GM19240 (cell line): ENCODE results near the gene TAF5.
"Not testable (repeated sequence)": the region's sequence is repeated elsewhere in the genome, so short reads cannot be mapped to it uniquely, and the experiment has no call there.

Experiments used
- DNase-seq: peaks from one replicate; pipeline ENCODE4 v3.0.0; 2011; ENCODE audit warnings: low spot score; ENCODE audit not compliant: insufficient read length

The TAF5 gene

DNA sequence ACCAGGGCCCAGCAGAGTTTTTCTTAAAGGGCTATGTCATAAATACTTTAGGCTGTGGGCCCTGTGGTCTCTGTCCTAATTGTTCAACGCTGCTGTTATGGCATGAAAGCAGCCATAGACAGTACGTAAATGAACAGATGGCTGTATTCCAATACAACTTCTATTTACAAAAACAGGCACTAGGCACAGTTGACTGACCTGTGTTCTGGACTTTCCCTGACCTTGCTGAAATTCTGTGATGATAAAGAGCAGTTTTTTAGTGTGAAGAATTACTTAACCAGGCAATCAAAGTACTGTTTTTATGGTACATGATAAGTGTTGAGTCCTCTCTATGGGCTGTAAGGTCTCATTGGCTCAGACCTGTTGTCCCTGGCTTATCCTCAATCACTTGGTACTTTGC, 45.8 kb downstream of the TAF5 start:
- no peak for DNase-seq

DNA sequence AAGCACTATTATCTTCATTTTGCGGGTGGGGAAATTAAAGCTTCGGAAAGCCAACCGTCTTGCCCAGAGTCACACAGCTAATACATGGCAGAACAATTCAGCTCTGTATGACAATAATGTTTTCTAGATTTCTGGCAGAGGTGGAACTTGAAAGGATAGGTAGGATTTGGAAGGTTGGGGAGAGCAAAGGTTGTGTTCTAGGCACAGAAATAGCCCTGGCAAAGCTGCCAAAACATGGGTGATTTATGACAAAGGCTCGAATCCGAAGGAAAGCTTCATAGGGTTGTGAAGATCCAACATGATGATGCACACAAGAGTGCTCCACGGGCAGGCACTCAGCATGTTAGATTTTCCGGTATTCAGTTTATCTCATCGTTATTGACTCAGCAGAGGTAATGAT, 47.8 kb downstream of the TAF5 start:
- DNase-seq: no peak

DNA sequence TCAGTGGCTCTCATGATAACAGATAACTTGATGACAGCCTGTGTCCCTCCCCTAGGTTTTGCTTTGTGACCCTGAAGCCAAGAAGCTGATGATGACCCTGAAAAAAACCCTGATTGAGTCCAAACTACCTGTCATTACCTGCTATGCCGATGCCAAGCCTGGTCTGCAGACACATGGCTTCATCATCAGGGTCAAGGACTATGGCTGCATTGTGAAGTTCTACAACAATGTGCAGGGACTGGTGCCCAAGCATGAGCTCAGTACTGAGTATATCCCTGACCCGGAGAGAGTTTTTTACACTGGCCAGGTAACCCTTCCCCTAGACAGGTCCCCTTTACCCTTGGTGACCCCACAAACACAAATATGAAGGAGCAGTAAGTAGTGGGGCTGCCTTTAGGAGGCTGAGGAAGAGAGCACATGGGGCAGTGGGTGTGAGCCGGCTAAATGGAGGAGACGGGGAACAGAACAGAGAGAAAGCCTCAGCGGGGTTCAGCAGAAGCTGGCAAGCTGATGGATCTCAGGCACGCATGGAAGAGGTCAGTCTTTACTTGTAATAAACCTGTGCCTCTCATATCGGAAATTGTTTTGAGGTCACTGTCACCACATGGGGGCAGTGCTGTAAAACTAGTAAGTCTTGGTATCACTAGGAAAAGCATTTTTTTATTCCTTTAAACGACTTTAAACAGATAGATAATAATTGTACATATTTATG, 48.8 kb downstream of the TAF5 start:
- DNase-seq: peak; percentile 32

DNA sequence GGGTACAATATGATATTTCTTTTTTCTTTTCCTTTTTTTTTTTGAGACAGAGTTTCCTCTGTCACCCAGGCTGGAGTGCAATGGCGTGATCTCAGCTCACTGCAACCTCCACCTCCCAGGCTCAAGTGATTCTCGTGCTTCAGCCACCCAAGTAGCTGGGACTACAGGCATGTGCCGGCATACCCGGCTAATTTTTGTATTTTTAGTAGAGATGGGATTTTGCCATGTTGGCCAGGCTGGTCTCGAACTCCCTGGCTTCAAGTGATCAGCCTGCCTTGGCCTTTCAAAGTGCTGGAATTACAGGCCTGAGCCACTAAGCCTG, 49.3 kb downstream of the TAF5 start:
- not testable (repeated sequence) for DNase-seq

DNA sequence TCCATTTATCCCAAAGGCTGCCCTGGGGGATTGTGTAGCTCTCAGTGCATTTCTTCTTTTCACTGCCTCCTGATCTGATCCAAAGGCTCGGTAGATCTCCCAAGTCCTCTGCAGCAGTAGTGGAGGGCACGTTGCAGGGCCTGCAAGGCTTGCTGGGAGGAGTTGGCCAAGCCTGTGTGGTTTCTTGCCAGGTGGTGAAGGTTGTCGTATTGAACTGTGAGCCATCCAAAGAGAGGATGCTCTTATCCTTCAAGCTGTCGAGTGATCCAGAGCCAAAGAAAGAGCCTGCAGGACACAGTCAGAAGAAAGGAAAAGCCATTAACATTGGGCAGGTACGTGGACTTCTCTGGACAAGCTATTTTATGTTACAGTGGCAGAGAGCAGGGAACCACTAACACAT, 49.8 kb downstream of the TAF5 start:
- DNase-seq: no peak

DNA sequence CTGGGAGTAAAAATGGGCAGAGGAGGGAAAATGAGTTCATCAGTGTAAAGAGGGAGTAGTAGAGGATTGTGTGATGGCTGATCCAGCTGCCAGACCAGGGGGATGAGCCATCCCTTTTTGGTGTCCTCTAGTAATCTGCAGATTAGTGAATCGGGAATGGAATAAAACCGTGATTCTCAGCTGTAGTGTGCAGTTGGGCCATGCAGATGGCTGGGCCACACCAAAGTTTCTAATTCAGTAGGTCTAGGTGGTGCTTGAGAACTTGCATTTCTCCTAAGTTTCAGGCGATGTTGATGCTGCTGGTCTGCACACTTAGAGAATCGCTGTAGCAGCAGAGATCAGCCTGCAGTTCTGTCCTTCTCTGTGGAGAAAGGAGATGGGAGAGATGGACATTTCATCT, 51.3 kb downstream of the TAF5 start:
- no peak for DNase-seq

DNA sequence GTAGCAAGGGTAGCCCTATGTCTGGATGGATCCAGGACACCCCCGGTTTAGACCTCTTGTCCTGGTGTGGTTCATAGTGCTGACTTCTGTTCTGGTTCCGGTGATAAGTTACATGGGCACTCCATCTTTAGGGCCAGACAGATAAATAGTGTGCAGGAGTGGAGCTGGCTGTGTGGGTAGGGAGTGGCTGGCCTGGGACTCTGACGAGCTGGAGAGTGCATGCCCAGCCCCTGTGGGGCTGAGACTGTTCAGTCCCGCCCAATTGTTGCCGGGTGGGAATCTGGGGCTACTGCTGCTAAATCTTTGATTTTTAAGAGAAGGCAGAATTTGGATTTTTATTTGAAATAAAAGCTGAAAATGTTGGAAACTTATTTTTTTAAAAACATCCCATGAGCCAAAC, 56.0 kb downstream of the TAF5 start:
- no peak for DNase-seq

DNA sequence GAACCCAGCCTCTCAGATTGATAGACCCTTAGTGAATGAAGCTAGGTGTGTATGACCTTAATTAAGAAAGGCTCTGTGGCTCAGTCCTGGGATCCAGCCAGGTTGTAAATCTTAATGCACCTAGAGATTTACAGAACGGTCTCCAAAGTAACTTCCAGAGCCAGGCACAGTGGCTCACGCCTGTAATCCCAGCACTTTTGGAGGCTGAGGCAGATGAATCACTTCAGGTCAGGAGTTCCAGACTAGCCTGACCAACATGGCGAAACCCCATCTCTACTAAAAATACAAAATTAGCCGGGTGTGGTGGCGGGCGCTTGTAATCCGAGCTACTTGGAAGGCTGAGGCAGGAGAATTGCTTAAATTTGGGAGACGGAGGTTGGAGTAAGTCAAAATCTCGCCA, 60.1 kb downstream of the TAF5 start:
- DNase-seq: no peak

DNA sequence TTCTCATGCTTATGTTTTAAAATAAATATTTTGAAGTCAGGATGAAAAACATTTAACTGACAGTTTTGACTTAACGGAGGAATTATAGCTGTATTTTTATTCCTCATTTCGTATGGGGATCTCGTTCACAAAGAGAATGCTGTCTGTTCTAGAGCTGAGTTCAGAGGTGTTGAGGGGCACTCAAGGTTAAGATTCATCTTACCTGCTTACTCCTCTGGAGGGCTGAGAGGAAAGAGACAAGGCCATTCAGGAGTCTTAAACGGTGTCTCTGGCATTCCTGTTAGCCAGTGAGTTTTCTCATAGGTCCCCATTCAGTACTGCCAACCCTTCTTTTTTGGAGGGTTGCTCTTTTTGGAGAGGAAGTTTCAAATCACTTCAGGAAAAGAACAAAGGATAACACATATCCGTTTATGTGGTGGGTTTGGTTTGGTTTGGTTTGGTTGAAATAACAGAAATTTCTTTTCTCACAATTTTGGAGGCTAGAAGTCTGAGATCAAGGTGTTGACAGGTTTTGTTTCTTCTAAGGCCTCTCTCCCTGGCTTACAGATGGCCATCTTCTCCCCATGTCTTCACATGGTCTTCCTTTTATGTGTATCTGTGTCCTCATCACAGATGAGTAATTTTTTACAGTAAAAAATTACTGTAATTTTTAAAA, 61.3 kb downstream of the TAF5 start:
- DNase-seq: no peak

DNA sequence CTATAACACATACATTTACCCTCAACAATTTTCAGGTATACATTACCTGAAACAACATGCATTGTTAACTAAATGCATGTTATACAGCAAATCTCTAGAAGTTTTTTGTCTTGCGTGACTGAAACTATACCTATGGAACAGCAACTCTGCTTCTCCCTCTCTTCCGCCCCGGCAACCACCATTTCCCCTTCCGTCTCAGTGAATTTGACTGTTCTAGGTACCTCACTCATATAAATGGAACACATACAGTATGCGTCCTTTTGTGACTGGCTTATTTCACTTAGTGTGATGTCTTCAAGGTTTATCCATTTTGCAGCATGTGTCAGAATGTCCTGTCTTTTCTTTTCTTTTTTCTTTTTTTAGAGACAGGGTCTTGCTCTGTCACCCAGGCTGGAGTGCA, 61.9 kb downstream of the TAF5 start:
- no peak for DNase-seq

DNA sequence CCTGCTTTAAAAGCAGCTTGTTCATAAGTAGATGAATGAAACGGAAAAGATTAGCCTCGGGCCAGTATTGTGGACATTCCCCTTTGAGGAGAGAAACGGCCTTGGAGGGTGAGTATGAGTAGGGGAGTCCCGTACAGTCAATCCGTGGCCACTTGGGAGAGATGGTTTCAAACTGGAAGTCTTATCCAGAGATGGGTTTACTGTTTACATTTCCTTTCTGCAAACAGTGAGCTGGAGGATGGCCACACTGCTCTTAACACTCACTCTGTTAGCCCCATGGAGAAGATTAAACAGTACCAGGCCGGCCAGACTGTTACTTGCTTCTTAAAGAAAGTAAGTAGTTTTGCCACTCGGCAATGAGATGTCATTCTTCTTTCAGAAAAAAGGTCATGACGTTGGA, 64.1 kb downstream of the TAF5 start:
- DNase-seq: no peak

DNA sequence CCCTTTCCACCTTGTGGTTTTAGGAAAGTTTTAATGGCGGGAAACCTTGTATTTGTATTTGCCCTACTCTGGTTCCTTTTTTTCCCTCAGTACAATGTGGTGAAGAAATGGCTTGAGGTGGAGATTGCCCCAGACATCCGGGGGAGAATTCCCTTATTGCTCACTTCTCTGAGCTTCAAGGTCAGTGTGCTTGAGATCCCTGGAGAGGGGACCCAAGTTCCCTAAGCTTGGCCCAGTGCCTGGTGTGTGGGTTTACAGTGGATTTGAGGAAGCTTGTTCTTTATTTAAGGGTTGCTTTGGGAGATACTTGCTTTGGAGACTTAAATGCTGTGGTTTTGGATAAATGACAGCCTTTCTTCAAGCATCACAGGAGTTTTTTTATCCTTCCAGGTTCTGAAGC, 66.1 kb downstream of the TAF5 start:
- DNase-seq: no peak
